Measurements from ENCODE around the gene LONP1.
"Not testable (repeated sequence)": the region's sequence is repeated elsewhere in the genome, so short reads cannot be mapped to it uniquely, and the experiment has no call there.

LONP1 gene

DNA sequence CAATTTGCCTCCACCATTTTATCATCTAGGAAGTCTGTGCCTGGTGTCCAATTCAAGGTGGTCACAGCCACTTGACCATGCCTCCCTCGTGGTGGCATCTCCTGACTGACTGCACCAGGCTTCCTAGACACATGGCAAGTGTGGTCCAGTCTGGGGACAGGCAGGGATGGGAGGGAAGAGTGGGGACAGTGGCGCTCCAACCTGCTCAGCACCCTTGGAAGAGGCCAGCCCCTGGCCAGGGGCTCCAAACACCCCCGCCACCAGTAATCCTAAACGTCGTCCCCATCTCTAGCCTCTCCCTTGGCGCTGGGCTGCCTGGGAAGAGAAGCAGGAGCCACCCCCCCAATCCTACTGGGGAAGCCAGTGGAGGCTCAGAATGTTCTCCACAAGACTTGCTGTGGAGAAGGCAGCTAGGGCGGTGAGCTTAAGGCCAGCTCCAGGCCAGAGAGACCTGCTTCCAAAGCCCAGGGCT lies 27.2 kb downstream of the LONP1 start:
- no peak overlapping the region for H3K4me3 ChIP-seq (ENCODE audit: control insufficient read depth in 1 of 7, extremely low read depth in 1 of 7, insufficient read depth in 4 of 7, low read depth in 2 of 7, low read length in 6 of 7)
- H3K9me3 ChIP-seq (ENCODE audit: control extremely low read depth in 1 of 5, control insufficient read depth in 4 of 5, insufficient read depth in 2 of 5, low read depth in 1 of 5, low read length in 4 of 5): no peaks in the 10 kb centered on the region
- peaks cover 0 to 71% (median 46%) of the 10 kb centered on the region in 4 experiments for H3K36me3 ChIP-seq (ENCODE audit: control insufficient read depth in 4 of 4, insufficient read depth in 4 of 4, low read length in 3 of 4)
- peaks cover 0 to 20% (median 15%) of the 10 kb centered on the region in 4 experiments for H3K4me1 ChIP-seq (ENCODE audit: control extremely low read depth in 1 of 4, control insufficient read depth in 4 of 4, insufficient read depth in 4 of 4, low read length in 3 of 4)
- DNase-seq: no peak
- POLR2A ChIA-PET: no interaction called here
- WGBS (ENCODE audit: insufficient coverage): 88% methylated on average over 3 of the region's 7 CpGs
- CTCF ChIA-PET: interaction anchor here (0.6 kb wide), 1 partner anchor 1964 kb away, joined by 4 read pairs; no protein-coding TSS in a partner anchor
- no peaks in the 10 kb centered on the region for H3K27me3 ChIP-seq (replicated peaks in 2 of 5; ENCODE audit: control insufficient read depth in 4 of 5, insufficient read depth in 5 of 5, low read length in 4 of 5)
- peak overlapping the region in 1 of 2 experiments; percentile 43 for H3K27ac ChIP-seq (ENCODE audit: insufficient read depth in 1 of 2, low read depth in 1 of 2, low read length in 2 of 2, poor library complexity in 1 of 2, severe bottlenecking in 2 of 2)

DNA sequence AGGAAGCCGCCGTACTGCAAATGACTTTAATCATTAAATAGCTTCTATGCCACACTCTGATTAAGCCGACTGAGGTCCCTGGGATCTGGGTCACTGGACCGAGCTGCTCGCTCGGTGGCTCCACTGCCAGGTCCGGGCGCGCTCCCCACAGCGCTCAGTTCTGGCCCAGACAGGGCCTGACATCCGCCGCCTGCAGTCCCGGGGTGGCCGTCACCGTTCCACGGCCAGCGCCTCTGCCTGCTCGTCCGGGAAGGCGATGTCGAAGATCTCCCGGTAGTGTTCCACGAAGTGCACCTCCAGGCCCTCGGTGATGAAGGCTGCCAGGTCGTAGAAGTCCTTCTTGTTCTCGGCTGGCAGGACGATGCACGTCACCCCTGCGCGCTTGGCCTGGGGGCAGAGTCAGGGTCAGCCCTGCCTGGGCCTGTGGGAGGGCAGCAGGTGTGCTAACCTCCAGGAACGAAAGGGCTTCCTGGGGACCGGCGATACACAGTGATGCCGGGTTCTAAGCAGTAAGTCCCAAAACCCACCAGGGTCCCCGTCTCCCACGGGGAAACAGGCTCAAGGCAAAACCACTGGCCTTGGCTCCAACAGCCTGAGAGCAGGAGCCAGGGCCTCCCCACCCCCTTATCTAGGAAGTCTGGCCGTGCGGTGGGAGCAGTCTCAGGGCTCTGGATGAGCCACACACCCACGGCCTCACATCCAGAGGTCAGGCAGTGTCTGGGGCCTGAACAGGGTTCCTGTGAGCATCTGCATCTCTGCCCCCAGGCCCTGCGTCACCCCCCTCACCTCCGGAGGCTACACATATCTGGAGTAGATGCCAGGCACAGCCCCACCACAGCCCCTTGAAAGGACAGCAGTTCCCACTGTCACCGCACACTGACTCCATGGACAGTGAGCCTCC lies 27.9 kb downstream of the LONP1 start:
- no peaks in the 10 kb centered on the region for H3K27me3 ChIP-seq (replicated peaks in 2 of 5; ENCODE audit: control insufficient read depth in 4 of 5, insufficient read depth in 5 of 5, low read length in 4 of 5)
- POLR2A ChIA-PET: interaction anchor here (0.9 to 1.9 kb wide), 2 partner anchors 12 to 28 kb away, joined by 3 to 8 read pairs; partner anchors contain the start of genes CATSPERD and LONP1
- peak overlapping the region in 4 of 7 experiments; percentile 80 to 99 (median 93) for H3K4me3 ChIP-seq (ENCODE audit: control insufficient read depth in 1 of 7, extremely low read depth in 1 of 7, insufficient read depth in 4 of 7, low read depth in 2 of 7, low read length in 6 of 7)
- H3K36me3 ChIP-seq (ENCODE audit: control insufficient read depth in 4 of 4, insufficient read depth in 4 of 4, low read length in 3 of 4): peaks cover 0 to 64% (median 43%) of the 10 kb centered on the region in 4 experiments
- 85% methylated on average over 33 of the region's 42 CpGs for WGBS (ENCODE audit: insufficient coverage)
- H3K9me3 ChIP-seq (ENCODE audit: control extremely low read depth in 1 of 5, control insufficient read depth in 4 of 5, insufficient read depth in 2 of 5, low read depth in 1 of 5, low read length in 4 of 5): no peaks in the 10 kb centered on the region
- peaks cover 0 to 26% (median 20%) of the 10 kb centered on the region in 4 experiments for H3K4me1 ChIP-seq (ENCODE audit: control extremely low read depth in 1 of 4, control insufficient read depth in 4 of 4, insufficient read depth in 4 of 4, low read length in 3 of 4)
- H3K27ac ChIP-seq (ENCODE audit: insufficient read depth in 1 of 2, low read depth in 1 of 2, low read length in 2 of 2, poor library complexity in 1 of 2, severe bottlenecking in 2 of 2): peak overlapping the region; percentile 7 to 43
- CTCF ChIA-PET: interaction anchor here (0.9 kb wide), 1 partner anchor 73 kb away, joined by 3 read pairs; no protein-coding TSS in a partner anchor
- DNase-seq: no peak

DNA sequence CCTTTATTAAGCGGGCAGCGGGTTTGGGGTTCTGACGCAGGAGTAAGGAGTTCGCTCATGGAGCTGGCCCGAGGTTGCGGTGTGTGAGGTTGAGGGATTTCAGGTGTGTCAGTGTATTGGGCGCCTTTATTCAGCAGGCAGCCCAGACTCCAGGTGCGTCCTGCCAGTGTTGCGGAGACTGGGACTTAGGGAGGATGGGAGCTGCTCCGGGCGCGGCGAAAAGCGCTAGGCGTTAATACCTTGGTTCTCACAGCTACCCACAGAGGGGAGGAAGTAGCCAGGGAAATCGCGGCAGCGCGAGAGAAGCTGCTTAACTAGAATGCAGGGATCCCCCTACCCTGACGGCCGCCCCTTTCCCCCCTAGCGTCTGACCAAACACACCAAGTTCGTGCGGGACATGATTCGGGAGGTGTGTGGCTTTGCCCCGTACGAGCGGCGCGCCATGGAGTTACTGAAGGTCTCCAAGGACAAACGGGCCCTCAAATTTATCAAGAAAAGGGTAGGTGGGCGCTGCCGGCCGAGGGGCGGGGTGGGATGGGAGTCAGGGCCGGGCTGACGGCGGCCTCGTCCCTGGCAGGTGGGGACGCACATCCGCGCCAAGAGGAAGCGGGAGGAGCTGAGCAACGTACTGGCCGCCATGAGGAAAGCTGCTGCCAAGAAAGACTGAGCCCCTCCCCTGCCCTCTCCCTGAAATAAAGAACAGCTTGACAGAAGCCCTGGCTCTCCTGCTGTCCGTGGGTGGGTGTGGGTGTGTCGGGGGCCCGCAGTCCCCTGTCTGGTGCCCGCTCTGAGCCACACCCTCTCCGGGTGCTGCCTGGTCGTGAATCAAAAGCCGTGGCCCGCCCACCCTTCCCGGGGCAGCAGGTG lies 28.8 kb downstream of the LONP1 start:
- H3K4me1 ChIP-seq (ENCODE audit: control extremely low read depth in 1 of 4, control insufficient read depth in 4 of 4, insufficient read depth in 4 of 4, low read length in 3 of 4): peaks cover 0 to 31% (median 25%) of the 10 kb centered on the region in 4 experiments
- H3K9me3 ChIP-seq (ENCODE audit: control extremely low read depth in 1 of 5, control insufficient read depth in 4 of 5, insufficient read depth in 2 of 5, low read depth in 1 of 5, low read length in 4 of 5): no peaks in the 10 kb centered on the region
- DNase-seq: peak in 2 of 3 donors; percentile 37 to 53
- 4% methylated on average over 44 of the region's 54 CpGs for whole genome bisulfite sequencing (ENCODE audit: insufficient coverage)
- ChIA-PET POLR2A (interaction anchor here (0.9 to 1.9 kb wide), 3 partner anchors 12 to 29 kb away, joined by 3 to 8 read pairs (median 3); partner anchors contain the start of genes CATSPERD and LONP1), CTCF (interaction anchor here (0.9 to 1.0 kb wide), 2 partner anchors 21 to 72 kb away, joined by 3 read pairs; no protein-coding TSS in a partner anchor)
- peak overlapping the region; percentile 92 to 94 for H3K27ac ChIP-seq (ENCODE audit: insufficient read depth in 1 of 2, low read depth in 1 of 2, low read length in 2 of 2, poor library complexity in 1 of 2, severe bottlenecking in 2 of 2)
- no peaks in the 10 kb centered on the region for H3K27me3 ChIP-seq (replicated peaks in 2 of 5; ENCODE audit: control insufficient read depth in 4 of 5, insufficient read depth in 5 of 5, low read length in 4 of 5)
- peaks cover 0 to 55% (median 38%) of the 10 kb centered on the region in 4 experiments for H3K36me3 ChIP-seq (ENCODE audit: control insufficient read depth in 4 of 4, insufficient read depth in 4 of 4, low read length in 3 of 4)
- peak overlapping the region; percentile 69 to 99 (median 88) for H3K4me3 ChIP-seq (ENCODE audit: control insufficient read depth in 1 of 7, extremely low read depth in 1 of 7, insufficient read depth in 4 of 7, low read depth in 2 of 7, low read length in 6 of 7)

DNA sequence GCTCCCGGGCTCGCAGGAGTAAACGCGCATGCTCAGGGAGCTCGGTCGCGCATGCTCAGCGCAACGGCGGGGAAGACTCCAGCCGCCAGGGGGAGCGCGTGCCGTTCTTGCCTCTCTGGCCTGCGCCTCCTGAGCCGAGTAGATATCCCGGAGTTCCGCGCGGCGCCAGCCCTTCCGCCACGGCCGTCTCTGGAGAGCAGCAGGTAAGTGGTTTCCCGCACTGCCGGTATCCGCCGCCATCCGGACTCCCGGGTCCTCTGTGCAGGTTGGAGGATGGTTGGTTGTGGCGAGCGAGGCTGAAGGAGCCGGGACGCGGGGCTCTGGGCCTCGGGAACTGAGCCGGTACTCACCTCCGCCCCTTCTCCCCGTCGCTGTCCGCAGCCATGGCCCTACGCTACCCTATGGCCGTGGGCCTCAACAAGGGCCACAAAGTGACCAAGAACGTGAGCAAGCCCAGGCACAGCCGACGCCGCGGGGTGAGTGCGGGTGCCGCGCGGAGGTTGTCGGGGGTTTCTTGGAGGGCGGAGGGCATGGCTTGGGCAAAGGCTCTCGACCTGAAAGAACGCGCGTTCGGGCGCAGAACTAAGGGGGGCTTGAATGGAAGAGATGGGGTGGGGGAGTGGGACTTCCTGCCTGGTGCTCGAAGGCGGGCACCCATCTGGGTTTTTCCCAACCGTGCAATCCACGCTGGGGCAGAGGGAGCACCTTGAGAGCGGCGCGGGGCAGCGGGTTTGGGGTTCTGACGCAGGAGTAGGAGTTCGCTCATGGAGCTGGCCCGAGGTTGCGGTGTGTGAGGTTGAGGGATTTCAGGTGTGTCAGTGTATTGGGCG lies 29.6 kb downstream of the LONP1 start, which contains the start of gene RPL36:
Gene RPL36 (plus strand): TSS at position 171 of the 830 bp plus-strand sequence. CDS start 213 bp downstream, at position 384.
- peaks cover 0 to 47% (median 31%) of the 10 kb centered on the region in 4 experiments for H3K36me3 ChIP-seq (ENCODE audit: control insufficient read depth in 4 of 4, insufficient read depth in 4 of 4, low read length in 3 of 4)
- no peaks in the 10 kb centered on the region for H3K27me3 ChIP-seq (replicated peaks in 2 of 5; ENCODE audit: control insufficient read depth in 4 of 5, insufficient read depth in 5 of 5, low read length in 4 of 5)
- DNase-seq: peak; percentile 94 to 97 (median 96)
- ChIA-PET POLR2A (interaction anchor here (0.9 to 1.9 kb wide), 3 partner anchors 11 to 30 kb away, joined by 3 to 8 read pairs (median 3); partner anchors contain the start of genes CATSPERD and LONP1), CTCF (interaction anchor here (0.9 to 3.8 kb wide), 7 partner anchors 8 to 31 kb away, joined by 3 to 16 read pairs (median 5); partner anchors contain the start of genes CATSPERD and LONP1)
- WGBS (ENCODE audit: insufficient coverage): 0% methylated on average over 50 of the region's 73 CpGs
- peak within 1 kb of the TSS; percentile 92 to 94 for H3K27ac ChIP-seq (ENCODE audit: insufficient read depth in 1 of 2, low read depth in 1 of 2, low read length in 2 of 2, poor library complexity in 1 of 2, severe bottlenecking in 2 of 2)
- no peaks in the 10 kb centered on the region for H3K9me3 ChIP-seq (ENCODE audit: control extremely low read depth in 1 of 5, control insufficient read depth in 4 of 5, insufficient read depth in 2 of 5, low read depth in 1 of 5, low read length in 4 of 5)
- H3K4me1 ChIP-seq (ENCODE audit: control extremely low read depth in 1 of 4, control insufficient read depth in 4 of 4, insufficient read depth in 4 of 4, low read length in 3 of 4): peaks cover 0 to 35% (median 28%) of the 10 kb centered on the region in 4 experiments
- peak within 1 kb of the TSS; percentile 69 to 99 (median 88) for H3K4me3 ChIP-seq (ENCODE audit: control insufficient read depth in 1 of 7, extremely low read depth in 1 of 7, insufficient read depth in 4 of 7, low read depth in 2 of 7, low read length in 6 of 7)

DNA sequence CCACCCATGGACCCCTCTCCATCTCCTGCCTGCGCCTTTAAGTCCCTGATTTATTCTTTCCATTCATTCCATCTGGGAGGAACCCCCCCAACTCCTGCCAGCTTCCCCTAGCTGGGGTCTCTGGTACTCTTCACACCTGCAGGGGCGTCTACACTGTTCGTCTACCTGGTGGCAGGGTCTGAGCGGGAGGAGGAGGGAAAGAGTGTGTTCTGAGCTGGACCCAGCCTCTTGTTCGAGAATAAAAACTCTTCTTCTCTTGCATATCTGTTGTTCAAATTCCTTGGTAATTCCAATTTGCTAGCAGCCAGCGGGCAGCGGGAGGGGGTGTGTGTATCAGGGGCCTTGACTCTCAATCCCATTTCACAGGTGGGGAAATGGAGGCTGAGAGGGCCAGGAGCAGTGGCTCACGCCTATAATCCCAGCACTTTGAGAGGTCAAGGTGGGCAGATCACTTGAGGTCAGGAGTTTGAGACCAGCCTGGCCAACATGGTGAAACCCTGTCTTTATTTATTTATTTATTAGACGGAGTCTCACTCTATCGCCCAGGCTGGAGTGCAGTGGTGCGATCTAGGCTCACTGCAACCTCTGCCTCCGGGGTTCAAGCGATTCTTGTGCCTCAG lies 31.6 kb downstream of the LONP1 start:
- H3K27me3 ChIP-seq (replicated peaks in 2 of 5; ENCODE audit: control insufficient read depth in 4 of 5, insufficient read depth in 5 of 5, low read length in 4 of 5); H3K4me3 ChIP-seq (ENCODE audit: control insufficient read depth in 1 of 7, extremely low read depth in 1 of 7, insufficient read depth in 4 of 7, low read depth in 2 of 7, low read length in 6 of 7); DNase-seq; H3K9me3 ChIP-seq (ENCODE audit: control extremely low read depth in 1 of 5, control insufficient read depth in 4 of 5, insufficient read depth in 2 of 5, low read depth in 1 of 5, low read length in 4 of 5); POLR2A ChIA-PET; H3K27ac ChIP-seq (ENCODE audit: insufficient read depth in 1 of 2, low read depth in 1 of 2, low read length in 2 of 2, poor library complexity in 1 of 2, severe bottlenecking in 2 of 2): not testable (repeated sequence)
- peaks cover 0 to 35% (median 28%) of the 10 kb centered on the region in 4 experiments for H3K4me1 ChIP-seq (ENCODE audit: control extremely low read depth in 1 of 4, control insufficient read depth in 4 of 4, insufficient read depth in 4 of 4, low read length in 3 of 4)
- WGBS (ENCODE audit: insufficient coverage): 99% methylated on average over 10 of the region's 13 CpGs
- CTCF ChIA-PET: interaction anchor here (0.6 to 3.8 kb wide), 8 partner anchors 9 to 144 kb away, joined by 3 to 16 read pairs (median 5); partner anchors contain the start of genes CATSPERD, LONP1, SAFB and SAFB2
- H3K36me3 ChIP-seq (ENCODE audit: control insufficient read depth in 4 of 4, insufficient read depth in 4 of 4, low read length in 3 of 4): peaks cover 0 to 27% (median 13%) of the 10 kb centered on the region in 4 experiments
